Body of pancreas (tissue), 4 donors: ENCODE measurements around the gene LAMP1. TPM values are rescaled to one million over a fixed set of nuclear protein-coding genes. Genes with fewer than 3 reads are reported as not detected.

Experiments used
- ATAC-seq: fragments of 150-250 bp; one replicate; pipeline ENCODE4 v1.9.1; 2016
- DNase-seq, 4 donors: peaks; one replicate each; pipeline ENCODE4 v3.0.0-alpha.2; 2019
- H3K27ac ChIP-seq, 4 donors: fragments of 200-600 bp; sonication (generic); 1 replicate in 3 of 4; 2 replicates in 1 of 4; pipeline versions ENCODE4 v1.5.1 to v1.6.1; 2016 to 2019; ENCODE audit warnings: mild to moderate bottlenecking in 1 of 4, mixed read lengths in 1 of 4, moderate library complexity in 1 of 4
- H3K27me3 ChIP-seq, 2 donors: fragments of 200-600 bp; sonication (generic); one replicate each; pipeline ENCODE4 v1.6.0; 2016; ENCODE audit warnings: mild to moderate bottlenecking in 1 of 2
- H3K36me3 ChIP-seq, 2 donors: fragments of 200-600 bp; sonication (generic); replicated peaks in 1 of 2; 2 replicates each; pipeline ENCODE4 v1.5.1; 2016; ENCODE audit warnings: low read depth in 2 of 2; ENCODE audit not compliant: insufficient read depth in 1 of 2
- H3K4me1 ChIP-seq: fragments of 200-600 bp; sonication (generic); one replicate; pipeline ENCODE4 v1.6.0; 2016
- H3K4me3 ChIP-seq, 2 donors: fragments of 200-600 bp; sonication (generic); 1 replicate in 1 of 2; 2 replicates in 1 of 2; pipeline ENCODE4 v1.5.1; 2016 to 2019
- H3K9me3 ChIP-seq, 3 donors: fragments of 200-600 bp; sonication (generic); 1 replicate in 2 of 3; 2 replicates in 1 of 3; pipeline ENCODE4 v1.5.1; 2016
- CTCF ChIP-seq, 7 experiments: fragments of 450-650 bp in 4 of 7; fragments of 200-600 bp in 3 of 7; sonication (generic) in 3 of 7; IDR thresholded peaks; one replicate each; pipeline ENCODE4 v1.5.1; 2016 to 2019; ENCODE audit warnings: antibody characterized with exemption in 7 of 7
- POLR2A ChIP-seq, 3 donors: fragments of 450-650 bp; IDR thresholded peaks; one replicate each; pipeline ENCODE4 v1.6.1; 2016; ENCODE audit warnings: antibody characterized with exemption in 3 of 3, mild to moderate bottlenecking in 2 of 3
- WGBS, 2 donors: methylation state at CpG; one replicate each; pipeline ENCODE4 v1.1.5; 2017; 5-methylcytosine and 5-hydroxymethylcytosine counted together
- intact Hi-C: fragments of 100-400 bp; cut with DNase I; formaldehyde crosslinking; loops from one replicate; pipeline ENCODE4 v1.15.1; 2023
- total RNA-seq, 2 donors: library from RNA; depleted of rRNA; stranded (reverse); fragments of >200 nt; gene quantifications; one replicate each; pipeline ENCODE4 v1.1.0, GENCODE V29; 2016

Gene LAMP1
- total RNA-seq, 2 donors from 2014 or later: 68.5 to 92.6 TPM

- H3K36me3 ChIP-seq: peaks cover 15 to 17% of the 10 kb centered on the region in 2 donors
- H3K27me3 ChIP-seq: no peaks in the 10 kb centered on the region
- H3K4me3 ChIP-seq: no peak overlapping the region
- 59 to 68% methylated on average over 11 to 19 of the region's 23 CpGs for WGBS, 2 donors
- no peak overlapping the region for H3K27ac ChIP-seq
- ATAC-seq: no peak
- no peaks in the 10 kb centered on the region for H3K4me1 ChIP-seq
- no peak for DNase-seq
- TF ChIP-seq CTCF (IDR thresholded peaks at IDR 0.05): no peak
- TF ChIP-seq POLR2A (IDR thresholded peaks at IDR 0.05): no peak
- no peaks in the 10 kb centered on the region for H3K9me3 ChIP-seq
- intact Hi-C loops: no loop called here
Observed at GRCh38 chr13:113325779-113326178, 28.7 kb downstream of the LAMP1 start.

GRCh38 chr13:113327391-113327765 is 30.3 kb downstream of the LAMP1 start:
- H3K27me3 ChIP-seq: no peaks in the 10 kb centered on the region
- no peaks in the 10 kb centered on the region for H3K9me3 ChIP-seq
- peaks cover 5 to 15% of the 10 kb centered on the region in 2 donors for H3K36me3 ChIP-seq
- H3K27ac ChIP-seq: no peak overlapping the region
- no peak for TF ChIP-seq POLR2A (IDR thresholded peaks at IDR 0.05)
- intact Hi-C loops: no loop called here
- no peaks in the 10 kb centered on the region for H3K4me1 ChIP-seq
- WGBS, 2 donors: 68 to 75% methylated on average over 13 of the region's 13 CpGs
- DNase-seq (no peak), ATAC-seq (no peak)
- no peak overlapping the region for H3K4me3 ChIP-seq

GRCh38 chr13:113327766-113328471 is 30.9 kb downstream of the LAMP1 start:
- Histone ChIP-seq H3K4me1 (no peaks in the 10 kb centered on the region), H3K36me3 (peaks cover 5 to 14% of the 10 kb centered on the region in 2 donors), H3K9me3 (no peaks in the 10 kb centered on the region), H3K27ac (no peak overlapping the region), H3K4me3 (no peak overlapping the region), H3K27me3 (no peaks in the 10 kb centered on the region)
- TF ChIP-seq CTCF (IDR thresholded peaks at IDR 0.05) (no peak), POLR2A (IDR thresholded peaks at IDR 0.05) (no peak)
- no peak for ATAC-seq
- DNase-seq: no peak
- WGBS, 2 donors: 64 to 76% methylated on average over 14 to 20 of the region's 20 CpGs
- intact Hi-C loops: no loop called here

- 56 to 60% methylated on average over 7 to 12 of the region's 12 CpGs for WGBS, 2 donors
- H3K36me3 ChIP-seq: peaks cover 1 to 5% of the 10 kb centered on the region in 2 donors
Observed at GRCh38 chr13:113328851-113329250, 31.8 kb downstream of the LAMP1 start.

More at GRCh38 chr13:113328851-113329250, 31.8 kb downstream of the LAMP1 start:
- H3K27me3 ChIP-seq: no peaks in the 10 kb centered on the region
- intact Hi-C loops: no loop called here
- no peaks in the 10 kb centered on the region for H3K9me3 ChIP-seq
- H3K27ac ChIP-seq: no peak overlapping the region
- no peak for DNase-seq
- no peak for ATAC-seq
- H3K4me3 ChIP-seq: no peak overlapping the region
- no peak for TF ChIP-seq POLR2A (IDR thresholded peaks at IDR 0.05)
- no peak for TF ChIP-seq CTCF (IDR thresholded peaks at IDR 0.05)
- H3K4me1 ChIP-seq: no peaks in the 10 kb centered on the region
